NCI-H446 (cell line): Measurements from ENCODE around the gene PSME2.
A peak's percentile ranks its signal among the peaks of the same experiment; 100 is the strongest.

Source experiments
- DNase-seq, 2 experiments: peaks; one replicate each; lab custom pipeline; 2025; lab: John Stamatoyannopoulos, UW

PSME2 gene

GRCh38 chr14:24146453-24146977 is at the start of gene PSME2:
Gene PSME2 (minus strand): TSS chr14:24146610. CDS start chr14:24146581, 29 bp downstream.
- peak; percentile 96 to 98 for DNase-seq

GRCh38 chr14:24195186-24196070 is 49.0 kb upstream of the PSME2 start, which contains the start of gene TM9SF1:
Gene TM9SF1 (minus strand): TSS chr14:24195441. CDS start chr14:24195019, 422 bp downstream.
- DNase-seq: peak; percentile 49 to 83

GRCh38 chr14:24194873-24195185 is 48.4 kb upstream of the PSME2 start:
- DNase-seq: no peak

- DNase-seq: no peak
These were observed 47.9 kb upstream of the PSME2 start for GRCh38 chr14:24194186-24194872.

- no peak for DNase-seq
These were observed 46.5 kb upstream of the PSME2 start for GRCh38 chr14:24192933-24193332.

GRCh38 chr14:24190416-24190815 is 44.0 kb upstream of the PSME2 start:
- DNase-seq: no peak

GRCh38 chr14:24189460-24189859 is 43.0 kb upstream of the PSME2 start:
- no peak for DNase-seq

GRCh38 chr14:24189059-24189375 is 42.6 kb upstream of the PSME2 start:
- DNase-seq: no peak

- DNase-seq: peak; percentile 94 to 99
These were observed 42.0 kb upstream of the PSME2 start, which contains the start of gene IPO4 for GRCh38 chr14:24188251-24189058. Gene IPO4 (minus strand): TSS chr14:24188816. CDS start chr14:24188787, 29 bp downstream.

GRCh38 chr14:24187539-24187915 is 41.1 kb upstream of the PSME2 start:
- DNase-seq: no peak

GRCh38 chr14:24186831-24187538 is 40.6 kb upstream of the PSME2 start:
- DNase-seq: no peak

GRCh38 chr14:24185741-24186140 is 39.3 kb upstream of the PSME2 start:
- DNase-seq: no peak

GRCh38 chr14:24185026-24185425 is 38.6 kb upstream of the PSME2 start:
- DNase-seq: no peak

GRCh38 chr14:24184104-24184970 is 37.9 kb upstream of the PSME2 start:
- DNase-seq: no peak

- no peak for DNase-seq
These were observed 36.6 kb upstream of the PSME2 start for GRCh38 chr14:24183014-24183481.

- no peak for DNase-seq
These were observed 35.9 kb upstream of the PSME2 start for GRCh38 chr14:24182110-24182882.

- DNase-seq: no peak
These were observed 35.1 kb upstream of the PSME2 start for GRCh38 chr14:24181371-24182077.

- no peak for DNase-seq
These were observed 33.8 kb upstream of the PSME2 start for GRCh38 chr14:24179961-24180796.
